HepG2 (cell line): ENCODE measurements around the gene DCUN1D3. TPM values are rescaled to one million over a fixed set of nuclear protein-coding genes. Genes with fewer than 3 reads are reported as not detected.
A peak's percentile ranks its signal among the peaks of the same experiment; 100 is the strongest.

Experiments
- CTCF ChIP-seq: sonication (generic); formaldehyde crosslinking; IDR thresholded peaks from 2 replicates; pipeline ENCODE4 v1.5.0; 2020; ENCODE audit warnings: mild to moderate bottlenecking, missing genetic modification reagents, moderate library complexity
- ERF ChIP-seq: IDR thresholded peaks from 2 replicates; pipeline ENCODE4 v1.6.1; 2018; ENCODE audit warnings: missing biosample characterization, missing genetic modification reagents
- FOSL2 ChIP-seq: sonication (generic); formaldehyde crosslinking; IDR thresholded peaks from 2 replicates; pipeline ENCODE4 v1.4.0; 2020; ENCODE audit warnings: missing genetic modification reagents
- GABPB1 ChIP-seq: IDR thresholded peaks from 2 replicates; pipeline ENCODE4 v1.6.1; 2016; ENCODE audit warnings: mild to moderate bottlenecking, missing genetic modification reagents, moderate library complexity, missing compliant biosample characterization
- HINFP ChIP-seq: sonication (generic); formaldehyde crosslinking; IDR thresholded peaks from 2 replicates; pipeline ENCODE4 v1.4.0; 2020; ENCODE audit warnings: low read depth, mild to moderate bottlenecking, missing genetic modification reagents
- HMG20B ChIP-seq: conservative IDR thresholded peaks from 2 replicates; pipeline ENCODE4 v1.6.1; 2016; ENCODE audit warnings: missing genetic modification reagents, missing compliant biosample characterization
- HNF4A ChIP-seq: sonication (generic); formaldehyde crosslinking; IDR thresholded peaks from 2 replicates; pipeline ENCODE4 v1.4.0; 2020; ENCODE audit warnings: missing genetic modification reagents
- JUND ChIP-seq: sonication (generic); formaldehyde crosslinking; IDR thresholded peaks from 2 replicates; pipeline ENCODE4 v1.8.0; 2022; ENCODE audit warnings: mild to moderate bottlenecking, missing genetic modification reagents
- KDM3A ChIP-seq: IDR thresholded peaks from 2 replicates; pipeline ENCODE4 v1.6.1; 2018; ENCODE audit warnings: low read depth, missing compliant biosample characterization
- LCORL ChIP-seq, 2 experiments: fragments of 450-650 bp in 1 of 2; sonication (generic) in 1 of 2; formaldehyde crosslinking in 1 of 2; IDR thresholded peaks; 2 replicates each; pipeline versions ENCODE4 v1.5.0 to v1.6.1; 2017 to 2020; ENCODE audit warnings: antibody characterized with exemption in 1 of 2, missing genetic modification reagents in 1 of 2
- MAFK ChIP-seq, 2 experiments: IDR thresholded peaks in 1 of 2; conservative IDR thresholded peaks in 1 of 2; 2 replicates each; pipeline ENCODE4 v1.6.1; 2011; ENCODE audit warnings: improper control_type of control experiment in 2 of 2, low read length in 2 of 2
- MED1 ChIP-seq: sonication (generic); formaldehyde crosslinking; IDR thresholded peaks from 2 replicates; pipeline ENCODE4 v1.4.0; 2020; ENCODE audit warnings: missing genetic modification reagents
- MIER2 ChIP-seq: IDR thresholded peaks from 2 replicates; pipeline ENCODE4 v1.6.1; 2016; ENCODE audit warnings: missing biosample characterization, missing genetic modification reagents
- MNT ChIP-seq: fragments of 450-650 bp; IDR thresholded peaks from 2 replicates; pipeline ENCODE4 v1.6.1; 2016
- NFE2 ChIP-seq: sonication (generic); formaldehyde crosslinking; IDR thresholded peaks from 2 replicates; pipeline ENCODE4 v1.4.0; 2020; ENCODE audit warnings: missing genetic modification reagents
- NR2F6 ChIP-seq, 2 experiments: IDR thresholded peaks; 2 replicates each; pipeline ENCODE4 v1.6.1; 2016; ENCODE audit warnings: antibody characterized with exemption in 1 of 2, mild to moderate bottlenecking in 1 of 2
- SIX4 ChIP-seq: sonication (generic); formaldehyde crosslinking; IDR thresholded peaks from 2 replicates; pipeline ENCODE4 v1.4.0; 2020; ENCODE audit warnings: missing genetic modification reagents
- TBX2 ChIP-seq: sonication (generic); formaldehyde crosslinking; IDR thresholded peaks from 2 replicates; pipeline ENCODE4 v1.5.0; 2020; ENCODE audit warnings: missing genetic modification reagents, mild to moderate bottlenecking, borderline replicate concordance
- TEAD3 ChIP-seq: optimal IDR thresholded peaks from 2 replicates; pipeline ENCODE3; 2016; ENCODE audit warnings: borderline replicate concordance
- THAP11 ChIP-seq: IDR thresholded peaks from 2 replicates; pipeline ENCODE4 v1.6.1; 2016; ENCODE audit warnings: missing biosample characterization, missing genetic modification reagents
- XRCC5 ChIP-seq: fragments of 200-400 bp; formaldehyde crosslinking; optimal IDR thresholded peaks from 2 replicates; pipeline ENCODE3; 2017; ENCODE audit warnings: mild to moderate bottlenecking, low read length
- ZBTB7B ChIP-seq: sonication (generic); formaldehyde crosslinking; IDR thresholded peaks from 2 replicates; pipeline ENCODE4 v1.4.0; 2020; ENCODE audit warnings: missing genetic modification reagents
- ZNF136 ChIP-seq: sonication (generic); formaldehyde crosslinking; IDR thresholded peaks from 2 replicates; pipeline ENCODE4 v1.8.1; 2022; ENCODE audit warnings: low read depth, mild to moderate bottlenecking, moderate library complexity, missing genetic modification reagents
- ZNF235 ChIP-seq: sonication (generic); formaldehyde crosslinking; IDR thresholded peaks from 2 replicates; pipeline ENCODE4 v1.8.1; 2023; ENCODE audit warnings: mild to moderate bottlenecking, missing genetic modification reagents, borderline replicate concordance
- ZNF274 ChIP-seq: sonication (generic); formaldehyde crosslinking; IDR thresholded peaks from 2 replicates; pipeline ENCODE4 v1.5.1; 2020; ENCODE audit warnings: mild to moderate bottlenecking, missing genetic modification reagents
- ZNF331 ChIP-seq: sonication (generic); formaldehyde crosslinking; IDR thresholded peaks from 2 replicates; pipeline ENCODE4 v1.4.0; 2020; ENCODE audit warnings: missing genetic modification reagents
- ZNF44 ChIP-seq: sonication (generic); formaldehyde crosslinking; IDR thresholded peaks from 2 replicates; pipeline ENCODE4 v1.5.1; 2020; ENCODE audit warnings: mild to moderate bottlenecking, missing genetic modification reagents
- ZNF598 ChIP-seq: sonication (generic); formaldehyde crosslinking; IDR thresholded peaks from 2 replicates; pipeline ENCODE4 v1.5.1; 2020; ENCODE audit warnings: mild to moderate bottlenecking, missing genetic modification reagents, borderline replicate concordance
- polyA plus RNA-seq, 8 experiments: library from polyadenylated mRNA; depleted of rRNA in 3 of 8; stranded (reverse) in 7 of 8; unstranded in 1 of 8; fragments of >200 nt; fragmentation: Illumina TruSeq in 4 of 8; extraction: Trizol in 4 of 8; gene quantifications; 2 replicates each; pipeline versions ENCODE4 v1.2.1 to v1.2.3, GENCODE V29; 2011 to 2016; ENCODE audit warnings: low read depth in 4 of 8, missing spikeins in 1 of 8, mixed read lengths in 1 of 8; ENCODE audit not compliant: insufficient read depth in 1 of 8
- total RNA-seq, 5 experiments: library from RNA; depleted of rRNA; stranded (reverse); fragments of >200 nt; fragmentation: Illumina TruSeq; extraction: Trizol; gene quantifications; 2 replicates each; pipeline ENCODE4 v1.2.3, GENCODE V29; 2016; ENCODE audit warnings: low read depth in 1 of 5

DCUN1D3 gene
- total and polyA plus RNA-seq, 2 of the 13 experiments (the other 11 are each of a cell fraction or from before 2014, with no cell fraction given), result 5.0 to 19.3 TPM

- TF ChIP-seq LCORL (IDR thresholded peaks at IDR 0.05) (no peak), LCORL (CRISPR knock-in tag; IDR thresholded peaks at IDR 0.05) (0 out of 2 replicates have a peak, but pooled peaks have one; percentile 47), ZNF274 (CRISPR knock-in tag) (peak; percentile 76), CTCF (CRISPR knock-in tag) (peak; percentile 46), JUND (CRISPR knock-in tag) (peak; percentile 38; the same call in 1 of the 2 replicates), ZBTB7B (CRISPR knock-in tag) (0 out of 2 replicates have a peak, but pooled peaks have one; percentile 23), MNT (no peak), MAFK (conservative IDR thresholded peaks at IDR 0.05 in 1 of 2, IDR thresholded peaks at IDR 0.05 in 1 of 2; ENCODE audit: low read length in 2 of 2) (peak in 1 of 2 experiments; percentile 27; a peak in 1 of 4 replicates), ERF (CRISPR knock-in tag) (peak; percentile 69; the same call in 1 of the 2 replicates), HINFP (CRISPR knock-in tag) (peak; percentile 26; the same call in 1 of the 2 replicates), FOSL2 (CRISPR knock-in tag) (peak; percentile 7; the same call in 1 of the 2 replicates), TBX2 (CRISPR knock-in tag) (peak; percentile 42; the same call in 1 of the 2 replicates), ZNF235 (CRISPR knock-in tag) (peak; percentile 34; the same call in 1 of the 2 replicates), ZNF598 (CRISPR knock-in tag) (peak; percentile 34; the same call in 1 of the 2 replicates), HMG20B (CRISPR knock-in tag) (no peak), NR2F6 (IDR thresholded peaks at IDR 0.05) (no peak), NR2F6 (CRISPR knock-in tag; IDR thresholded peaks at IDR 0.05) (peak; percentile 22; the same call in 1 of the 2 replicates), TEAD3 (CRISPR knock-in tag) (peak; percentile 34), MIER2 (CRISPR knock-in tag) (no peak), HNF4A (CRISPR knock-in tag) (peak; percentile 87), ZNF136 (CRISPR knock-in tag) (peak; percentile 65; the same call in 1 of the 2 replicates), XRCC5 (peak; percentile 88), ZNF331 (CRISPR knock-in tag) (peak; percentile 82), KDM3A (CRISPR knock-in tag) (no peak; the same call in 1 of the 2 replicates), NFE2 (CRISPR knock-in tag) (no peak), ZNF44 (CRISPR knock-in tag) (0 out of 2 replicates have a peak, but pooled peaks have one; percentile 77), GABPB1 (CRISPR knock-in tag) (0 out of 2 replicates have a peak, but pooled peaks have one; percentile 30), SIX4 (CRISPR knock-in tag) (no peak), MED1 (CRISPR knock-in tag) (0 out of 2 replicates have a peak, but pooled peaks have one; percentile 40), THAP11 (CRISPR knock-in tag) (no peak)
Observed at GRCh38 chr16:20868890-20869289, 31.3 kb downstream of the DCUN1D3 start (continued).
